Measurements from ENCODE around the gene IL7R.

The IL7R gene

GRCh38 chr5:35904443-35905132, 47.9 kb downstream of the IL7R start:
- peak; percentile 83 for DNase-seq (ENCODE audit: low spot score)

GRCh38 chr5:35908228-35908627, 51.5 kb downstream of the IL7R start:
- no peak for DNase-seq (ENCODE audit: low spot score)

DNA sequence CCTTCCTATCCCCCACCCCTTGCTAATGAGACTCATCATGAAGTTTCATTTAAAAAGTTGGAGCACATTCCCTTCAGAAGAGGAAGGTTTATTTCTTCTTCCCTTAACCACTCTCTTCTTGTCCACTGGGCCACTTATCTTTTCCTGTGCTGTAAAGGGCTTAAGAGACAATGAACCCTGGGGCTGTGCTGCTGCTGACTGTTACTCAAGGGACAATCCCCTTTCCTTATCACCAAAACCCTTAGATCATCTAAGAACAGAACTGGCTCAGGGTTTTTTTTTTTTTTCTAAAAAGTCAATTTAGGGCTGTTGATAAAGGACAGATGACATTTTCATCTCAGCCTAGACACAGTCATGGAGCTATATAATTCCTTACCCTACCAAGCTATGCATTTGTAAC, 52.1 kb downstream of the IL7R start:
- DNase-seq (ENCODE audit: low spot score): no peak

DNA sequence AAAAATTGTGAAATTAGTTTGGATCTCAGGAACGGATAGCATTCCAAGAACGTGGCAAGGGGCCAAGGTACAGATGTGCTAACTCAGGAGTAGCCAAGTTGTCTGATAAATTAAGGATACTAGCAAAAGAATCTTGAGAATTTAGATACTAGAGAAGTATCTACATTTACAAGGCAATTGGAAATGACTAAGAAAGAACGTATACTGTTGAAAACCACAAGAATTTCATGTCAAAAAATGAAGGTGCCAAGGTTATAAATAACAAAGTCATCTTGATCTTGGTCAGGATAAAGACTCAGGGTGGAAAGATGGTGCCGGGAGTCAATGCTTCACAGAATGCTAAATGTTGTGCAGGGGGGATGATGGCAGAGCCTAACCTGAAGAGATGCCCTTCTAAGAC, 62.5 kb downstream of the IL7R start:
- peak; percentile 78 for DNase-seq (ENCODE audit: low spot score)

GRCh38 chr5:35920890-35921289, 64.2 kb downstream of the IL7R start:
- DNase-seq (ENCODE audit: low spot score): no peak

- no peak for DNase-seq (ENCODE audit: low spot score)
These were observed 65.2 kb downstream of the IL7R start for GRCh38 chr5:35921930-35922329.

- DNase-seq (ENCODE audit: low spot score): no peak
These were observed 65.8 kb downstream of the IL7R start for GRCh38 chr5:35922468-35922867.

- DNase-seq (ENCODE audit: low spot score): peak; percentile 63
These were observed 67.6 kb downstream of the IL7R start for GRCh38 chr5:35924122-35924949.

DNA sequence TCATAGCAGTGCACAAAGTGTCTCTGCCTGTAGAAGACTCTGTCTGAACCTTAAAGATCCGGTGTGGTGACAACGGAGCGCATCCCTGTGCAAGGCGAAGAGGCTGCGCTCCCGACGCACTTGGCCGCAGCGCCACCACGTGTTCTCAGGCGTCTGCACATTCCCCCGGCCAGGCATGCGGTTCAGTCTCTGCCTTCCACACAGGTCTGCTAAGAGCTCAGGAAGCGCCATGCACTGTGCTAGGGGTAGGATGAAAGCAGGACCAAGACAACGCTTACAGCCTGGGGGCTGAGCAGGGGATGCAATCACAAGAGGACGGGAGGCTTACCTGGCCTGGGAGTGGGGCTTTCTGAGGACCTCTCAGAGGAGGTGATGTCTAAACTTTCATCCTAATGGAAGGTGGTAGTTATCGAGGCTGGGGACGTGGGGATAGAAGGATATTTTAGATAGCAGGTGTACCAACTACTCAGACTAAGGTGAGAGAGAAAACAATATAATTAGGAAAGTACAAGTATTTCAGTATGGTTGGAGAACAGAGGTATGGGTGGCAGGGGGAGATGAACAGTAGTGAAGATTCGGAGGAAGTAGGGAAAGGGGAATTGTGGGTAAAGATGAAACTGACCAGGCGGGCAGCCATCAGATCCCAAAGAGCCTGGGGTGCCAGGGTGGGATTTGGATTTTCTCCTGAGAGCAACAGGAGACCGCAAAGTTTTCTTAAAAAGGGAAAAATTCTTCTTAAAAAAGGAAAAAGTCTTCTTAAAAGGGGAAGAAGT, 68.4 kb downstream of the IL7R start:
- peak; percentile 92 for DNase-seq (ENCODE audit: low spot score)

- peak; percentile 82 for DNase-seq (ENCODE audit: low spot score)
These were observed 69.8 kb downstream of the IL7R start for GRCh38 chr5:35926389-35927051.
